Activated CD4-positive, CD25-positive, alpha-beta regulatory T cell (primary cell): ENCODE data around the gene UGT2B17.
A peak's percentile ranks its signal among the peaks of the same experiment; 100 is the strongest.
"Not testable (repeated sequence)": the region's sequence is repeated elsewhere in the genome, so short reads cannot be mapped to it uniquely, and the experiment has no call there.

Experiments used
- DNase-seq, 4 experiments: peaks; one replicate each; lab custom pipeline; 2025; lab: John Stamatoyannopoulos, UW

UGT2B17 gene

DNA sequence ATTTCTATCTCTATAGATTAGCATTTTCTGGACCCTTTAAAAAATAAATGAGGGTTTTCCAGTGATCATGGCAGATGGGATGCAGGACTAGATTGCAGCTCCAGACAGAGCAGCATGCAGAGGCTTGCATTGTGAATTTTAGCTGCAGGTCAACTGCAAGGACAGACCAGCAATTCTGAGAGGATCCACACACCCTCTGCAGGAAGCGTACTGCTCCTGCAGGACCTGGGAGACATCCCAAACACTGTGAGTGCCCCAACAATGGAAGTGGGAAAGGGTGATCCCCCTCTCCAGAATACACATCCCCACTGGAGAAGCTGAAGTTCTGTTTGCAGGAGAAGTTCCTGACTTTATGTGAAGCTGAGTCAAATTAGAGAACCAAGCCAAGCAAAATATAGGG, 7.1 kb downstream of the UGT2B17 start:
- DNase-seq = not testable (repeated sequence)

DNA sequence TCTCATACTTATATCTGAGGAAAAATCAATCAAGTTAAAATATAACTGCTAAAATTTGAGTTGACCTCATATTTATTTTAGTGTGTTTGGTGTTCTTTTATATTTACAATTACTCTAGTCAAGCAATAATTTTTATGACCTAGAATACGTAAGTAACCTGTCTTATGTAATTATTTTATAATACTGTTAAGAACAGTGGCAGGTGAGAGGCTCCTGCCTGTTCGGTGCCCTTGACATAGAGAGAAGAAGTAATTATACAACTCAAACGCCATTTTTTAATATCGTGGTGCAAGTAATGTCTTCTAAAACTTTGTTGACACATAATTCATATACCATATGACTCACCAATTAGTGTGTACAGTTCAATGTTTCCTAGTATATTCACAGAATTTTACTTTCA, 7.6 kb downstream of the UGT2B17 start:
- not testable (repeated sequence) for DNase-seq

DNA sequence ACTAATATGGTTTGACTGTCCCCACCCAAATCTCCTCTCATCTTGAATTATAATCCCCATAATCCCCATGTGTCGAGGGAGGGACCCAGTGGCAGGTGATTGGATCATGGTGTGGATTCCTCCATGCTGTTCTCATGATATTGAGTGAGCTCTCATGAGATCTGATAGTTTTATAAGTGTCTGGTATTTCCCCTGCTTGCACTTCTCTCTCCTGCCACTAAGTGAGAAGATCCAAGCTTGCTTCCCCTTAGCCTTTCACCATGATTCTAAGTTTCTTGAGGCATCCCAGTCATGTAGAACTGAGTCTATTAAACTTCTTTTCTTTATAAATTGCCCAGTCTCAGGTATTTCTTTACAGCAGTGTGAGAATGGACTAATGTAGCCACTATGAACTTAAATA, 9.8 kb downstream of the UGT2B17 start:
- DNase-seq = not testable (repeated sequence)

DNA sequence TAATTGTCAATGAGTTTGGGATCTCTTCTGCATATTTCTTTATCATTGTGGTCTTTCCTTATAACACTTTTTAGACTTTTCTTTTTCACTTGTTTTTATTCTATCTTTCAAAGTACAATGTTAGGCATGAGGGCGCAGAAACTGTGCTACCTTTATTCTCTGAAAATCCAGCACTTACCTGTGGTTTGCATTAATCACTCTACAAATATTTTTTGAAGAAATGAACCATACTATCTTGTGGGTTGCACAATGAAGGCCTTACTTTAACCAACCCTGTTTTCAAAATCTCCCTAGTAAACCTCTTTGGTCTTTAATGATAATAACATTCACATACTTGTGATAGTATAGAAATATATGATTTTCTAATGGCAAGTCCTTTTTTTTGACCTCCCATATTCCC, 11.0 kb downstream of the UGT2B17 start:
- DNase-seq = not testable (repeated sequence)

DNA sequence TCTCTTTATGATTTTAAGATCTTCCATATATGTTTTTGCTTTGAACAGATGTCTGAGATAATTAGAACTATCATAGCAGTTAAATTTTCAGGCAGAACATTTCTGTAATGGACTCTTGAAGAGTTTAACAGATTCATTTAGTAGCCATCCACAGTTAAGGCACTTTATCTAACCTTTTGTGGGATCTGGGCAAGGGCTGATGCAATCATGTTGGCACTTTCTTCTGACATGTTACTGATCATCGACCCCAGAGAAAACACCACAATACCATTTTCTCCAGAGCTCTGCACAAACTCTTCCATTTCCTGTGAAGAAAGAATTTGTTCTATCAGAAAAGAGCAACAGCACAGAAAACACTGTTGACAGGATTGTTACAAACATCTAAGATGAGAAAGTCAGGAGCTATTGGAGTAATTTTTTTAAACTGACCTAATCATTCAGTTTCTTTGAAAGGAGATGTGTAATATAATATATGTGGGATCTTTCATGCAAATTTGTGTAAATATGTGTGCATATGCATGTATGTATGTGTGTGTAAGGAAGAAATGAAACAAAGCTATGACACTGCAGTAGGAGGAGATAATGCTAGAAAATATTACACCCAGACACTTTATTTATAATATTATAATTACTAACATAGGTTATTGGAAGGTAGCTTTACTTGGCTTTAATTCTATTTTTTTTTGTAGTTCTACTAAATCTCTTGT, 15.6 kb downstream of the UGT2B17 start:
- not testable (repeated sequence) for DNase-seq

DNA sequence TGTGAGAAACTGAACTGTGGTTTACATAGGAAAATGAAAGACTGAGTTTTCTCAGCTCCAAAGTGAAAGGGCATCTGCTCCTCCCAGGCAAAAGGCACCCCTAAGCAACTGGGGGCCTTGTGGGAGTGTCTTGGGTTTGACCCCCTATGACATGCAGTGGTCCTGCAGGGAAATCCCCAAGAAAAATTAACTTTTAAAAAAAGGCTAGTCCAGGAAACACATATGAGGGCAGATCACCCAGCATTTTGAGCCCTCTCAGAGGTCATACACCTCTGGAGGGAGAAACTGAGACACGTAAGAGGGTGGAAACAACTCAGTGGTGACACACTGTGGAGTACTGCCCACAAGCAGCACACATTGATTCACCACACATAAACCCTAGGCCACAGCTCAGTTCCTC, 22.3 kb downstream of the UGT2B17 start:
- not testable (repeated sequence) for DNase-seq

DNA sequence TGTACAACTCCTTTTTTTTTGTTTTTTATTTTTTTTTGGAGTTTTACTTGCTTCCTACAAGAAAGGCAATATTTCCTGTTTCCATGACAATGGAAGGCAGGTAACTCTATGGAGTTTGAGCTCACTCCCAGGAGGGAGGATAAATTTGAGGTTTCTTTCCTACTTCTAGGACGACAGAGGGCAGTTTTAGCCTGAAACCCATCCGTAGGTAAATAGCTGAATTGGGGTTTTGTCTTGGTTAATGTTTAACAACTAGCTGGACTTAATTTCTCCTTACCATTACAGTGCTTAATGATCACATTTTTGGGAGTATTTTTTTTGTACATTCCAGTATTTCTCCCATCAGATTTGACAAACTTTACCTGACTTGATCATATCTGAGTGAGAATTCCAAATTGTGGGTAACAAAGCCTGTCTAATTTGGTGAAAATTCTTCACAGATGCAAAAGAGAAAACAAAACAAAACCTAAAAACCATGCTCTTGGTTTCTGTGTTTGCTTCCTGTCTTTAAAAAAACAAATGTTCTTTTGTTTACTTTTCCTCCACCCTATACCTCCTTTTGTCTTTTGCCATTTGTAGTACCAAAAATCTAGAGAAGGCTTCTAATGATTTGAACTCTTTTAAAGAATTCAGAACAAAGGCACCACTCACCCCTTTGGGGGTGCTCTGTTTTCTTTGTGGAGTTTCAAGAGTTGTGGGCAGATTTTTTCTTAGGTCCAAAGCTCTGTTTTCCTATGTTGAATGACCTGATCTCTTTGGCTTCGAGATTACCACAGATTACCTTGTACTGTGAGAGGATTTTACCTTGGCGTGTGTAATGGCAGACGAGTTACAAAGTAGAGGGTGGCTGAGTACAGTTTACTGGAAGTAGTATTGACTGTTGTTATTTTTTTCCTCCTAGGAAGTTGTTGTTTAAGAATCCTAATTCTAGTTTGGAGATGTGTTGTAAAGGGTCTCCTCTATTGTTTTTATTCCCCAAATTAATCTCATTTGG, 23.0 kb downstream of the UGT2B17 start:
- not testable (repeated sequence) for DNase-seq

DNA sequence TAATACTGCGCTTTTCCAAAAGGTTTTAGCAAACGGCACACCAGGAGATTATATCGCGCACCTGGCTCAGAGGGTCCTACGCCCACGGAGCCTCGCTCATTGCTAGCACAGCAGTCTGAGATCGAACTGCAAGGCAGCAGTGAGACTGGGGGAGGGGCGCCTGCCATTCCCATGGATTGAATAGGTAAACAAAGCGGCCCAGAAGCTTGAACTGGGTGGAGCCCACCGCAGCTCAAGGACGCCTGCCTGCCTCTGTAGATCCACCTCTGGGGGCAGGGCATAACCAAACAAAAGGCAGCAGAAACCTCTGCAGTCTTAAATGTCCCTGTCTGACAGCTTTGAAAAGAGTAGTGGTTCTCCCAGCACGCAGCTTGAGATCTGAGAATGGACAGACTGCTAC, 33.4 kb downstream of the UGT2B17 start:
- DNase-seq = not testable (repeated sequence)

DNA sequence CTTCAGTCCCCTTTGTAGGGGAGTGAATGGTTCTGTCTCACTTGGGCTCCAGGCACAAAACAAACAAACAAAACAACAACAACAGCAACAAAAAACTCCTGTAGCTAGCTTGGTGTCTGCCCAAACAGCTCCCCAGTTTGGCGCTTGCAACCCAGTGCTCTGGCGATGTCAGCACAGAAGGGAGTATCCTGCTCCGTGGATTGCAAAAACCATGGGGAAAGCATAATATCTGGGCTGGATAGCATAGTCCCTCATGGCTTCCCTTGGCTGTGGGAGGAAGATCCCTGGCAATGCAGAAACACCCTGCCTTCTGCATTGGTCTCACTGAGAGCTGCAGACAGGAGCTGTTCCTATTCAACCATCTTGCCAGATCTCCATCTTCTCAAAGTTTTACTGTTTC, 39.7 kb downstream of the UGT2B17 start:
- DNase-seq = no peak

DNA sequence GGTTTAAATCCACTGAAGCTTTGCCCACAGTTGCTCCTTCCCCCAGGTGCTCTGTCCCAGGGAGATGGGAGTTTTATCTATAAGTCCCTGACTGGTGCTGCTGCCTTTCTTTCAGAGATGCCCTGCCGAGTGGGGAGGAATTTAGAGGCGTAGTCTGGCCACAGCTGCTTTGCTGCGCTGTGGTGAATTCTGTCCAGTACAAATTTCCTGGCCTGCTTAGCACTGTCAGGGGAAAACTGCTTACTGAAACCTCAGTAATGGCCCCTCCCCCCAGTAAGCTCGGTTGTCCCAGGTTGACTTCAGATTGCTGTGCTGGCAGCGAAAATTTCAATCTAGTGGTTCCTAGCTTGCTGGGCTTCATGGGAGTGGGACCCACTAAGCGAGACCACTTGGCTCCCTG, 40.1 kb downstream of the UGT2B17 start:
- DNase-seq = no peak

DNA sequence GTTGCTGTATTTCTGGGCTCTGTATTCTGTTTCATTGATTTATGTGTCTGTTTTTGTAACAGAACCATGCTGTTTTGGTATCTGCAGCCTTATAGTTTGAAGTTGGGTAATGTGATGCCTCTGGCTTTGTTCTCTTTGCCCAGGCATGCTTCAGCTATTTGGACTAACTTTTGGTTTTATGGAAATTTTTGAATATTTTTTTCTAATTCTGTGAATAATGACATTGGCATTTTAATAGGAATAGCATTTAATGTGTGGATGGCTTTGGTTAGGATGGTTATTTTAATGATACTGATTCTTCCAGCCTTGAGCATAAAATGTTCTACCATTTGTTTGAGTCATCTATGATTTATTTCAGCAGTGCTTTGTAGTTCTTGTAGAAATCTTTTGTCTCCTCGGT, 53.9 kb downstream of the UGT2B17 start:
- DNase-seq = not testable (repeated sequence)

DNA sequence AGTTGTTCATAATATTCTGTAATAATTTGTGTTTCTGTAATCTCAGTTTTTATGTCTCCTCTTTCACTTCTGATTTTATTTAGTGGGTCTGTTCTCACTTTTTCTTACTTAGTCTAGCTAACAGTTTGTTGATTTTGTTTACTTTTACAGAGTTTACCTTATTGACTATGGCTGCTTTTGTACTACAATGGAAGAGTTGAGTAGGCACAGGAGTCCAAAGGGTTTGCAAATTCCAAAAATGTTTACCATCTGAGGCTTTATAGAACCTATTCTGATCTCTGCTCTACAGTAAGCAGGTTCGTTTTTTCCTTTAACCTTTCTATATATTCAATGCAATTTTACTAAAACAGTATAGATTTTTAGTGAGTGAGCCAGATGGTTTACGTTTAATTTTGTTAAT, 55.1 kb downstream of the UGT2B17 start:
- DNase-seq = no peak

DNA sequence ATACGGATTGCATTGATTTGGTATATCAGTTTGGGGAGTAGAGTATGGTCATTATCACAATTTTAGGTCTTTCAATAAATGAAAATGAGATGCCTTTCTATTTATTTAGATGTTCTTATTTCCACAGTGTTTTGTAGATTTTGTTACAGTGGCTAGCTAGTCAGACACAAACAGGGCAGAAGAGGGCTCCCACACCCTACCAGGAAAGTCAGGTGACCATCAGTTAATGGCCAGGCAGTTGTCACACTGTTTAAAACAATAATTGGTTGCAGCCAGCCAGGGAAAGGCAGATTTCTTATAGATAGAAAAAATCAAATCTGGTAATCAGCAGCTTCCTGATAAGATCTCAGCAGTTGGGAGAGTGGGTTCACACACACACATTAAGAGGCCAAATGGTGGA, 57.2 kb downstream of the UGT2B17 start:
- no peak for DNase-seq

DNA sequence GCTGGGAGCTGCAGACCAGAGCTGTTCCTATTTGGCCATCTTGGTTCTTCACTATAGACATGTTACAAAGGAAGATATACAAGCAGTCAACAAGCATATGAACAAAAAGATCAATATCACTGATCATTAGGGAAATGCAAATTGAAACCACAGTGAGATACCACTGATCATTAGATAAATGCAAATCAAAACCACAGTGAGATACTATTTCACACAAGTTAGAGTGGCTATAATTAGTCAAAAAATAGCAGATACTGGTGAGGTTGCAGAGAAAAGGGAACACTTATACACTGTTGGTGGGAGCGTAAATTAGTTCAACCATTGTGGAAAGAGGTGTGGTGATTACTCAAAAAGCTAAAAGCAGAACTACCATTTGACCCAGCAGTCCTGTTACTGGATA, 70.7 kb downstream of the UGT2B17 start:
- DNase-seq = not testable (repeated sequence)

DNA sequence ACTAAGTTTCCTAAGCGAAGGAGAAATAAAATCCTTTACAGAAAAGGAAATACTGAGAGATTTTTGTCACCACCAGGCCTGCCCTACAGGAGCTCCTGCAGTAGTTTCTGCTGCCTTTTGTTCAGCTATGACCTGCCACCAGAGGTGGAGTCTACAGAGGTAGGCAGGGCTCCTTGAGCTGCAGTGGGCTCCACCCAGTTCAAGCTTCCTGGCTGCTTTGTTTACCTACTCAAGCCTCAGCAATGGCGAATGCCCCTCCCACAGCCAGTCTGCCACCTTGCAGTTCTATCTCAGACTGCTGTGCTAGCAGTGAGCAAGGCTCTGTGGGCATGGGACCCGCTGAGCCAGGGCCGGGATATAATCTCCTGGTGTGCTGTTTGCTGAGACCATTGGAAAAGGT, 71.3 kb downstream of the UGT2B17 start:
- peak in 1 of 4 experiments; percentile 5 for DNase-seq

DNA sequence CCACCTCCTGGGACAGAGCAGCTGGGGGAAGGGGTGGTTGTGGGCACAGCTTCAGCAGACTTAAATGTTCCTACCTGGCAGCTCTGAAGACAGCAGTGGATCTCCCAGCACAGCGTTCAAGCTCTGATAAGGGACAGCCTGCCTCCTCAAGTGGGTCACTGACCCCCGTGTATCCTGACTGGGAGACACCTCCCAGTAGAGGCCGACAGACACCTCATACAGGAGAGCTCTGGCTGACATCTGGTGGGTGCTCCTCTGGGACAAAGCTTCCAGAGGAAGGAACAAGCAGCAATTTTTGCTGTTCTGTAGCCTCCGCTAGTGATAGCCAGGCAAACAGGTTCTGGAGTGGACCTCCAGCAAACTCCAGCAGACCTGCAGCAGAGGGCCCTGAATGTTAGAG, 72.7 kb downstream of the UGT2B17 start:
- not testable (repeated sequence) for DNase-seq

DNA sequence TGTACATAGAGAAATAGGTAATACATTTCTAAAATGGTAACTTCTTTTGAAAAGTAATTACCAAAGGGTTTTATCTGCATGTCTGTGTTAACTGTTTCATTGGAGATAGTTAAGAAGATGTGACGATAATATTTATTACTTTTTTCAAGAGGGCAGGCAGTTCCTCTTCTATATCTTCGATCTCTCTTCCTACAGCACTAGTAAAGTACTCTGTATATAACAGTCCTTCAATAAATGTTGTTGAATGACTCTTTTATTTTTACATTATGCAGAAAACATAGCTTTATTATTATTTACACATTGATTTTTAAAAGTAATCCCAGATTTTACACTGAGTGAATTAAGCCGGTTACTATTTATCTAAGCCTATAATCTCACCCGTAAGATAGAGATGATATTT, 77.1 kb downstream of the UGT2B17 start:
- DNase-seq = no peak

DNA sequence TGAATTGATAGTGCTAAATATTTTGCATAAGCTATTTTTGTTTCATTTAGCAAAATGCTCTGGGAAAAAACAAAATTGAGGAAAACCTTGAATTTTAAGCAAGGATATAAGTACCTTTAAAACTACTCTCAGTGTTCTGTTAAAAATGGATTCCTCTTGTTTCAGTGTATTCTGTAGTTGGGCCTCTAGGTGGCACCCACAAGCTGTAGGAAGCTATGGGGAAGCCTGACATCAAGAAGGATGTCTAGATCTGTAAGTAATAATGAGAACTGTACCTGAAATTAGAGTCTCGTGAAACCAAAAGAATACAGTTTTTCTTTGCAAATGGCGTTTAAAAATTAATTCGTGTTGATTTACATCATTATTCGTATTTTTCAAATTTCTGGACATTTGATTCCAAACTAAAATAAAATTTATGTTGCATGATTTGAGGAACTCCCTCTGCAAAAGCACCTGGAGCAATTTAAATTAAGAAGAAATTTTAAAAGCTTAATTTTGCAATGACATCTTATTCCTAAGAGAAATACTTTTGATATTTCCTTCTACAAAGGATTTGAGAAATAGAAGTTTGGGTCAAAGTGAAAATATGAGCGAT, 77.6 kb downstream of the UGT2B17 start:
- DNase-seq = peak; percentile 4 to 25 (median 16)

DNA sequence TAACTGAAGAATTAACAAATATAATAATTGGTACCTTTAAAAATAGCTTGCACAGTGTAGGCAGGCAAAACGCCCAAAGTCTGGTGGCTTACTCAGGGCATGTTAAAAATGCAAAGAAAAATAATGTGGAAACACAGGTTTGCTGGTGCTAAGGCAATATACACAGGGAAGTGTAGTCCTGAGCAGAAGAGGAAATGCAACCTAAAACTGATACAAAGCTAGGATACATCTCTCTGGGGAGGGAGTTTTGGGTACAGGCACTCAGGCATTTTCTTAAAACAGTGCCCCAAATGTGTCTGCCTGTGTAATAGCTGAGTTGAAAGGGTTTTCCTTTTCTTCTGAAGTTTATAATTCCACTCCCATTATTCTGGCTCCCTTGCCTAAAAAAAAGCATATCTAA, 81.4 kb downstream of the UGT2B17 start:
- no peak for DNase-seq

DNA sequence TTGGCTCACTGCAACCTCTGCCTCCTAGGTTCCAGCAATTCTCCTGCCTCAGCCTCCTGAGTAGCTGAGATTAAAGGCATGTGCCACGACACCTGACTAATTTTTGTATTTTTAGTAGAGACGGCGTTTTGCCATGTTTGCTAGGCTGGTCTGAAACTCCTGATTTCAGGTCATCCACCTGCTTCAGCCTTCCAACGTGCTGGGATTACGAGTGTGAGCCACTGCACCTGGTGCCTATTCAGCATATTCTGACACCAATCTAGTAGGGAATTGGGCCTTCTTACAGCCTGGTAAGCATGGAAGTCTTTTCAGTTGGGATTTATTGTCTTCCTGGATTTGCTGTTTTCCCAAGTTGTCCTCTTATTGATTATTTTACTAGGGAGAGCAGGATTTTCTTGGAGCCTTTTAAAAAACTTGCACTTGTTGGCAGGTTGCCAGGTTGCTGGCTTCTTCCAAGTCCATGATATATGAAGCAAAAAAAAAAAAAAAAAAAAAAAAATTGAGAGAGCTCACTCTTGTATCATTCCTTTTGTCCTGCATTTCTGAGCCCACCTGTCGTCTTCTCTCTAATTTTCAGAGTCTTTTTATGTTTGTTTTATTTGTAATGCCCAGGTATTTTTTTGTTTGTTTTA, 85.2 kb downstream of the UGT2B17 start:
- no peak for DNase-seq

DNA sequence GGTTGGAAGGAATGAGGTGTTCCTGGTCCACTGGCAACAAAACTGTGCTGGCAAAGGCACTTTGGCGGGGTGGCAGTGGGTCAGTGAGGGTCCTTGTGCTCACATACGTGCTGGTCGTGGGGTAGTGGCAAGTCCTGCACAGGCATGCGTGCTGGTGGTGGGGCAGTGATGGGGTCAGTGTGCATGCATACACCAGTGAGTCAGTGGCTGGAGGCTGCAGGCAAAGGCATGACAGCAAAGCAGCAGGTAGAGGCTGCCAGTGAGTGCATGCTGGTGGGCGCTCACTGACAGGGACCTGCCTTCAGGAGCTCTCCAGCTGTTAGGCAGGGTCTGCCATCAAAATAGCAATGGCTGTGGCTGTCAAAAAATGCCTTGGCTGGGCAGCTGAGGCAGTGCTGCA, 86.8 kb downstream of the UGT2B17 start:
- DNase-seq = no peak
